ENCODE measurements around the gene POLR2A. TPM values are rescaled to one million over a fixed set of nuclear protein-coding genes. Genes with fewer than 3 reads are reported as not detected.

The POLR2A gene
- total RNA-seq, result 195 to 208 TPM (median 204 TPM) in 3 replicates

DNA sequence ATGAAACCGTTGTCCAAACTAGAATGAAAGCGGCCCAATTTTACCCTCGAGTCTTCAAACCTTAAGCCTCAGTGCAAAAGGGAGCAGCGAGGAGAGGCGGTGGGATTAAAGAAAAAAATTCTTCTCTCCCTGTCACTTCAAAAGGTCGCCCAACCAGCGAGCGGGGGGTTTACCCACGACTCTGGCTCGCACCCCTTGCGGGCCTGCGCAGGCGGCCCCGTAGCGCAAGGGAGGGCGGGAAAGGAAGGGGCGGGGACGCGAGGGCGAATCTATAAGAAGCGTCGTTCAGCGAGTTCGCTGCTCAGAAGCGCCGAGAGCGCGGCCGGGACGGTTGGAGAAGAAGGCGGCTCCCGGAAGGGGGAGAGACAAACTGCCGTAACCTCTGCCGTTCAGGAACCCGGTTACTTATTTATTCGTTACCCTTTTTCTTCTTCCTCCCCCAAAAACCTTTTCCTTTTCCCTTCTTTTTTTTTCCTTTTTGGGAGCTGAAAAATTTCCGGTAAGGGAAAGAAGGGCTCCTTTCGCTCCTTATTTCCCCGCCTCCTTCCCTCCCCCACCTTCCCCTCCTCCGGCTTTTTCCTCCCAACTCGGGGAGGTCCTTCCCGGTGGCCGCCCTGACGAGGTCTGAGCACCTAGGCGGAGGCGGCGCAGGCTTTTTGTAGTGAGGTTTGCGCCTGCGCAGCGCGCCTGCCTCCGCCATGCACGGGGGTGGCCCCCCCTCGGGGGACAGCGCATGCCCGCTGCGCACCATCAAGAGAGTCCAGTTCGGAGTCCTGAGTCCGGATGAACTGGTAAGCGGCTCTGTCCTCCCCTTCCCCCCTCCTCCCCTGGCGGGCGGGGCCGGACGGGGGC lies at the start of gene POLR2A:
TSS of gene POLR2A (plus strand) at position 300 of the 852 bp plus-strand sequence.
- peak within 1 kb of the TSS; percentile 97 for H3K4me3 Mint-ChIP-seq
- H3K9me3 Mint-ChIP-seq, result no peaks in the 10 kb centered on the region
- H3K27ac Mint-ChIP-seq, result peak within 1 kb of the TSS; percentile 100
- no peaks in the 10 kb centered on the region for H3K36me3 Mint-ChIP-seq
- peak; percentile 96 to 98 for DNase-seq (ENCODE audit: low spot score in 2 of 2, unreplicated experiment in 2 of 2)
- TF ChIP-seq, protein P1, sequence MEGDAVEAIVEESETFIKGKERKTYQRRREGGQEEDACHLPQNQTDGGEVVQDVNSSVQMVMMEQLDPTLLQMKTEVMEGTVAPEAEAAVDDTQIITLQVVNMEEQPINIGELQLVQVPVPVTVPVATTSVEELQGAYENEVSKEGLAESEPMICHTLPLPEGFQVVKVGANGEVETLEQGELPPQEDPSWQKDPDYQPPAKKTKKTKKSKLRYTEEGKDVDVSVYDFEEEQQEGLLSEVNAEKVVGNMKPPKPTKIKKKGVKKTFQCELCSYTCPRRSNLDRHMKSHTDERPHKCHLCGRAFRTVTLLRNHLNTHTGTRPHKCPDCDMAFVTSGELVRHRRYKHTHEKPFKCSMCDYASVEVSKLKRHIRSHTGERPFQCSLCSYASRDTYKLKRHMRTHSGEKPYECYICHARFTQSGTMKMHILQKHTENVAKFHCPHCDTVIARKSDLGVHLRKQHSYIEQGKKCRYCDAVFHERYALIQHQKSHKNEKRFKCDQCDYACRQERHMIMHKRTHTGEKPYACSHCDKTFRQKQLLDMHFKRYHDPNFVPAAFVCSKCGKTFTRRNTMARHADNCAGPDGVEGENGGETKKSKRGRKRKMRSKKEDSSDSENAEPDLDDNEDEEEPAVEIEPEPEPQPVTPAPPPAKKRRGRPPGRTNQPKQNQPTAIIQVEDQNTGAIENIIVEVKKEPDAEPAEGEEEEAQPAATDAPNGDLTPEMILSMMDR (IDR thresholded peaks at IDR 0.05; ENCODE audit: unreplicated experiment), result no peak
- no peaks in the 10 kb centered on the region for H3K27me3 Mint-ChIP-seq (ENCODE audit: low read depth)
- H3K4me1 Mint-ChIP-seq, result peaks cover 67% of the 10 kb centered on the region

DNA sequence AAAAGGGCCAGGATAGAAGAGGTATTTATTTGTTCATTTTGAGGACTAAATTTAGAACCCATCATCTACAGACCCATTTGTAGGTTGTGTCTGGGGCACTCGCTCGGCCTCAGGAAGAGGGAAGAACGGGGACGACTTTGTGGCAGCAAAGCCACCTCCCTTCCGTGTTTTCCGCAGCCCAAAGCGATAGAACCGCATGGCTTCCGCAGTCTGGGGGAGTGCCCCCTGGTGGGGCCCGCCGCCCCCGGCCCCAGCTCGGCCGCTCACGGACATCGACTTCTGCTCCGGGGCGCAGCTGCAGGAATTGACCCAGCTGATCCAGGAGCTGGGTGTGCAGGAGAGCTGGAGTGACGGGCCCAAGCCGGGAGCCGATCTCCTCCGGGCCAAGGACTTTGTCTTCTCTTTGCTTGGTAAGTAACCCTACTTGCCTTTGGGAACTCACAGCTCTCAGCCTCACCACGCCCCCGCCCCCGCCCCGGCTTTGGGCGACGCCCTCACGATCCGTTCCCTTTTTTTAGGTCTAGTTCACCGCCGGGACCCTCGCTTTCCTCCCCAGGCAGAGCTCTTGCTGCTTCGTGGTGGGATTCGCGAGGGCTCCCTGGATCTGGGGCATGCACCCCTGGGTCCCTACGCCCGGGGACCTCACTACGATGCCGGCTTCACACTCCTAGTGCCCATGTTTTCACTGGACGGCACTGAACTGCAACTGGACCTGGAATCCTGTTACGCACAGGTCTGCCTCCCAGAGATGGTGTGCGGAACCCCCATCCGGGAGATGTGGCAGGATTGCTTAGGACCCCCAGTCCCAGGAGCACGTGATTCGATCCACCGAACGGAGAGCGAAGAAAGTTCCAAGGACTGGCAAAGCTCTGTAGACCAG lies 48.2 kb upstream of the POLR2A start:
- TF ChIP-seq, protein P1 (IDR thresholded peaks at IDR 0.05; ENCODE audit: unreplicated experiment), result peak; percentile 41
- peak overlapping the region; percentile 97 for H3K27ac Mint-ChIP-seq
- peak overlapping the region; percentile 83 for H3K4me3 Mint-ChIP-seq
- peaks cover 38% of the 10 kb centered on the region for H3K27me3 Mint-ChIP-seq (ENCODE audit: low read depth)
- peak in 1 of 2 experiments; percentile 58 for DNase-seq (ENCODE audit: low spot score in 2 of 2, unreplicated experiment in 2 of 2)
- no peaks in the 10 kb centered on the region for H3K9me3 Mint-ChIP-seq
- no peaks in the 10 kb centered on the region for H3K36me3 Mint-ChIP-seq
- H3K4me1 Mint-ChIP-seq, result peaks cover 34% of the 10 kb centered on the region

DNA sequence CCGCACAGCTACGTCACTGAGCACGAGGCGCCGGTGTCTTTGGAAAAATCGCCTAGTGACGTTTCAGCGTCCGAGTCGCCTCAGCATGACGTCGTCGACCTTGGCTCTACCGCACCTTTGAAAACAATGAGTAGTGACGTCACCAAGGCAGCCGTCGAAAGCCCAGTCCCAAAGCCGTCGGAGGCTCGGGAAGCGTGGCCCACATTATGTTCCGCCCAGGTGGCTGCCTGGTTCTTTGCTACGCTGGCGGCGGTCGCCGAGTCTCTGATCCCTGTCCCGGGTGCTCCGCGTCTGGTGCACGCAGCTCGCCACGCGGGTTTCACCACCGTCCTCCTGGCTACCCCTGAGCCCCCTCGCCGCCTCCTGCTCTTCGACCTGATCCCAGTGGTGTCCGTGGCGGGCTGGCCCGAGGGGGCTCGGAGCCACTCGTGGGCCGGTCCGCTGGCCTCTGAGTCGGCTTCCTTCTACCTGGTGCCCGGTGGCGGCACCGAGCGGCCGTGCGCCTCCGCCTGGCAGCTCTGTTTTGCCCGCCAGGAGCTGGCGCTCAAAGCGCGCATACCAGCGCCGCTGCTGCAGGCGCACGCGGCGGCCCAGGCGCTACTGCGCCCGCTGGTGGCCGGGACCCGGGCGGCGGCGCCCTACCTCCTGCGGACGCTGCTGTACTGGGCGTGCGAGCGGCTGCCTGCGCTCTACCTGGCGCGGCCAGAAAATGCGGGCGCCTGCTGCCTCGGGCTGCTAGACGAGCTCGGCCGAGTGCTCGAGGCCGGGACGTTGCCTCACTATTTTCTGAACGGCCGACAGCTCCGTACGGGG lies 47.4 kb upstream of the POLR2A start:
- peaks cover 42% of the 10 kb centered on the region for H3K4me1 Mint-ChIP-seq
- TF ChIP-seq, protein P1 (IDR thresholded peaks at IDR 0.05; ENCODE audit: unreplicated experiment), result peak; percentile 39
- H3K9me3 Mint-ChIP-seq, result no peaks in the 10 kb centered on the region
- H3K36me3 Mint-ChIP-seq, result no peaks in the 10 kb centered on the region
- DNase-seq (ENCODE audit: low spot score in 2 of 2, unreplicated experiment in 2 of 2), result peak; percentile 75 to 88
- peak overlapping the region; percentile 83 for H3K4me3 Mint-ChIP-seq
- peak overlapping the region; percentile 97 for H3K27ac Mint-ChIP-seq
- peaks cover 38% of the 10 kb centered on the region for H3K27me3 Mint-ChIP-seq (ENCODE audit: low read depth)

DNA sequence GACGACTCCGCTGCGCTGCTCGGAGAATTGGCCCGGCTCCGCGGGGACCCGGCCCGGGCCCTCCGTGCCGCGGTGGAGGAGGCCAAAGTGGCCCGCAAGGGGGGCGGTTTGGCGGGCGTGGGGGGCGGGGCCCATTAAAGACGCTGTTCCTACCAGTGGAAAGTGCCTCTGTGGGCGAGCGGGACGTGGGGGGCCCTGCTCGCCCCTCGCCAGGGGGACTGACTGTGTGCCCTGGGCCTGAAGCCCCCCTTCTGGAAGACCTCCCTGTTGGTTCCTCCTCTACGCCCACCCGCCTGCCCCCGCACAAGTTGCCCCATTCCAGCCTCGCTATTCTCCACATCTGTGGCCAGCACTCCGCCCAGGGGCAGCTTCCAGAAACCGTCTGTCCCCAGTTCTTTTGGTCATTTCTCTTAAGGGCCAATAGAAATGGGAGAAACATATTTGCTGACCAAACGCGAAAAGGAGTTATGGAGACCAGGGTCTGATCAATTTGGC lies 46.8 kb upstream of the POLR2A start:
- H3K27me3 Mint-ChIP-seq (ENCODE audit: low read depth), result peaks cover 38% of the 10 kb centered on the region
- no peaks in the 10 kb centered on the region for H3K36me3 Mint-ChIP-seq
- peak overlapping the region; percentile 90 for H3K27ac Mint-ChIP-seq
- no peaks in the 10 kb centered on the region for H3K9me3 Mint-ChIP-seq
- TF ChIP-seq, protein P1 (IDR thresholded peaks at IDR 0.05; ENCODE audit: unreplicated experiment), result no peak
- H3K4me1 Mint-ChIP-seq, result peaks cover 47% of the 10 kb centered on the region
- no peak for DNase-seq (ENCODE audit: low spot score in 2 of 2, unreplicated experiment in 2 of 2)
- H3K4me3 Mint-ChIP-seq, result peak overlapping the region; percentile 83

Measured in mesothelial cell of epicardium (in vitro differentiated cells).